IPS-18c (cell line): ENCODE results near the gene ALDH3B2.
"Not testable (repeated sequence)": the region's sequence is repeated elsewhere in the genome, so short reads cannot be mapped to it uniquely, and the experiment has no call there.

Source experiments
- H3K4me3 ChIP-seq: 2 replicates; pipeline ENCODE4 v1.7.0; 2013; ENCODE audit warnings: low read depth, mild to moderate bottlenecking, low read length, moderate library complexity; ENCODE audit not compliant: insufficient read depth
- H3K9me3 ChIP-seq: one replicate; pipeline ENCODE4 v1.6.1; 2013; ENCODE audit warnings: mild to moderate bottlenecking, low read length, moderate library complexity; ENCODE audit not compliant: control insufficient read depth, insufficient read depth

The ALDH3B2 gene

GRCh38 chr11:67694875-67695555, 20.6 kb upstream of the ALDH3B2 start:
- H3K9me3 ChIP-seq, result peaks cover 7% of the 10 kb centered on the region
- no peak overlapping the region for H3K4me3 ChIP-seq

- H3K9me3 ChIP-seq, result peaks cover under 1% of the 10 kb centered on the region
- no peak overlapping the region for H3K4me3 ChIP-seq
Measured at GRCh38 chr11:67691149-67691548, 16.7 kb upstream of the ALDH3B2 start.

GRCh38 chr11:67689178-67689577, 14.8 kb upstream of the ALDH3B2 start:
- Histone ChIP-seq H3K9me3 (no peaks in the 10 kb centered on the region), H3K4me3 (no peak overlapping the region)

- Histone ChIP-seq H3K4me3 (no peak overlapping the region), H3K9me3 (no peaks in the 10 kb centered on the region)
Measured at GRCh38 chr11:67687986-67688385, 13.6 kb upstream of the ALDH3B2 start.

- H3K4me3 ChIP-seq, H3K9me3 ChIP-seq: not testable (repeated sequence)
Measured at GRCh38 chr11:67685641-67686332, 11.4 kb upstream of the ALDH3B2 start.

GRCh38 chr11:67682126-67683034, 8.0 kb upstream of the ALDH3B2 start:
- not testable (repeated sequence) for H3K9me3 ChIP-seq, H3K4me3 ChIP-seq

- no peak overlapping the region for H3K4me3 ChIP-seq
- no peaks in the 10 kb centered on the region for H3K9me3 ChIP-seq
Measured at GRCh38 chr11:67680696-67681470, 6.5 kb upstream of the ALDH3B2 start.

- H3K4me3 ChIP-seq, result no peak overlapping the region
- no peaks in the 10 kb centered on the region for H3K9me3 ChIP-seq
Measured at GRCh38 chr11:67675058-67675747, 780 bp upstream of the ALDH3B2 start.

- no peaks in the 10 kb centered on the region for H3K9me3 ChIP-seq
- no peak overlapping the region for H3K4me3 ChIP-seq
Measured at GRCh38 chr11:67673902-67674301, 521 bp downstream of the ALDH3B2 start.

- Histone ChIP-seq H3K4me3 (no peak overlapping the region), H3K9me3 (no peaks in the 10 kb centered on the region)
Measured at GRCh38 chr11:67673358-67673757, 1.1 kb downstream of the ALDH3B2 start.

- H3K4me3 ChIP-seq, result no peak overlapping the region
- no peaks in the 10 kb centered on the region for H3K9me3 ChIP-seq
Measured at GRCh38 chr11:67671211-67671520, 3.3 kb downstream of the ALDH3B2 start.

GRCh38 chr11:67670316-67671210, 3.9 kb downstream of the ALDH3B2 start:
- Histone ChIP-seq H3K4me3 (no peak overlapping the region), H3K9me3 (no peaks in the 10 kb centered on the region)

- H3K9me3 ChIP-seq, result no peaks in the 10 kb centered on the region
Measured at GRCh38 chr11:67668192-67668551, 6.3 kb downstream of the ALDH3B2 start.

GRCh38 chr11:67667490-67668191, 6.8 kb downstream of the ALDH3B2 start:
- Histone ChIP-seq H3K4me3 (no peak overlapping the region), H3K9me3 (no peaks in the 10 kb centered on the region)

More at GRCh38 chr11:67668192-67668551, 6.3 kb downstream of the ALDH3B2 start:
- no peak overlapping the region for H3K4me3 ChIP-seq

GRCh38 chr11:67666676-67667489, 7.5 kb downstream of the ALDH3B2 start:
- Histone ChIP-seq H3K4me3 (no peak overlapping the region), H3K9me3 (no peaks in the 10 kb centered on the region)
